ENCODE results near the gene ATG10.
"Not testable (repeated sequence)": the region's sequence is repeated elsewhere in the genome, so short reads cannot be mapped to it uniquely, and the experiment has no call there.

The ATG10 gene
- total RNA-seq: 0.98 to 10.1 (median 5.2) reads per million in 17 experiments

GRCh38 chr5:81971712-81972491 lies at the start of gene ATG10:
Gene ATG10, plus strand, starts transcription at chr5:81972023. Its CDS starts 15,548 bp downstream, at chr5:81987571.
- peak; percentile 94 to 97 (median 96) for DNase-seq

DNA sequence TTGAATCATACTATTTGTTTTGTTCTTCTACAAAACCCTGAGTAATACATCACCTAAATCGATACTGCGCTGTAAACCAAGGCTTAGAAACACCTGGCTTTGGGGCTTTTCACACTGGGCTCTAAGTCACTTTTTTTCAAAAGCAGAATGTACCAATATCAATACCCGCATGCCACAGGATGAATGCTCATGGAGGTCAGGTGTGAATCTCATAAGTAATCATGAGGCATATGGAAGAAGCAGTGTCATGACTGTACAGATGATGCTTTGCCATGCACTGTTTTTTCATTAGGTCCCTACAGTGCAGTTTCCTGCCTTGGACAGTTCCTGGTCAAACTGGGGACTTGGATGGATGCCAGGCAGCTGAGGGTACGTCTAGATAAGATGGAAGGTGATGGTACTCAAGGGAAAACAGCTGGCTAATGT lies 49.0 kb upstream of the ATG10 start:
- DNase-seq: no peak

DNA sequence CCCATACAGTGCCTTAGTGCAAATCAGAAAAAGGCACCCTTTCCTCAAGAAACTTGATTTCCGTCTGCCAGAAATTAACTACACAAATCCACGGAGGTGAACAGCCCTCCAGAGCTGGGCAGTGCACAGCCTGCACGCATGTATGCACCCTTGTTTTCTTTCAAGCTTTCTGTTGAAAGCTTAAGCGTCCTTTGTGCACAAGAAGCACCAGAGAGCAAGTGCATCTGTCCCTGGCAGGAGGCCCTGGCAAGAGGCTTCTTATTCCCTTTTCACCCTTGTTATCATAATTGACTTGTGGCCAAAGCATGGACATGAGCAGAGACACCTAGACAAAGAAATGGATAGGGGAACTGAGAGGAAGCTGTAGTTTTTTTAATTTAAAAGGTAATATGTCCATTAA lies 47.4 kb upstream of the ATG10 start:
- DNase-seq: no peak

DNA sequence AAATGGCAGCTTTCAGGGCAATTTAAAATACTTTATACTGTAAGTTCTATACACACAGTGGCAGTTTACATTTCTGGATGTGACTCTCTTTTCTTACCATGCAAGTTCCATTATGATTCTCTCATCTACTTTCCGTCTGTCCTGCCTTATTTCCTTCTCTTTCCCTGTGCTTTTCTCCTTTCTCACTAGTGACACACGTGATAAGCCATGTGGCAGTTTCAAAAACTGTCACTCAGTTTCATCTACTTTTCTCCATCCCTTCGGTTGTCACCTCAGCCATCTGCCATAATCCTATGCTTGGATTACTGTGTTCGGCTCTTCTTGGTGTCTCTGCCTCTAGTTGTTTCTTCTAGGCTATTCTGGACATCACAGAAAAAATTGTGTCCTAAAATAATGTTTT lies 46.8 kb upstream of the ATG10 start:
- DNase-seq: no peak

- DNase-seq: no peak
These were observed 45.8 kb upstream of the ATG10 start for GRCh38 chr5:81925981-81926380.

DNA sequence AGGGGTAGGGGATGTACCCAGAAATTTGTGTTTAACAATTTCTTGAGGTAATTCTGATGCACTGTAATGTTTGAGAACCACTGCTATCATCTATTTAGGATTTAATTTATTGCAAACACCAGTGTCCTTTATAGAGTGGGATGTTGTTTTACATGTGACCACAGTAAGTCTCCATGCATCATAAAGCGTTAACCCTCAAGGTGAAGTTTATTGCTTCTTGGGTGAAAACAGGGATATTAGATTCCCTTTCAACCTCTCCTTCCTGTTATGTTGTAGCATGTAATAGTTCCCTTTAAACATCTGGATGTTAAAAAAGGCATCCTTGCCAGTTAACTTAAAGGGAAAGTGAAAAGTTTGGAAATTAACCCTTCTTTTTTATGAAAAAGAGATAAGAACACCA lies 35.8 kb upstream of the ATG10 start:
- DNase-seq: no peak

DNA sequence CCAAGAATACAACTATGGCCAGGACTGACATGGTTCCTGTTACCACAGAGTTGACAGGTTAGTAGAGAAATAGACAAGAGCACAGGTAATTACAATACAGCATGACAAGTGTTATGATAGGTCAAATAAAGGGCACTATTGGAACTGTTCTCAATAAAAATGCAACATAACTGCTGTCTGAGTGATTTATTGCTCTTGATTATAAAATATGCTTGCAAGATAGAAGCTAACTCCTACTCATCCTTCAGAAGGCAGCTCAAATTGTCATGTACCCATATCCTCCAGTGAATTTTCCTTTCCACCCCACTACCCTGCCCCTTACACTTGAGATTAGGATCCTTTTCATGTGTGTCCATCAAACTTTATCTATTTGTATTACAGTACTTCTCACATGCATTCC lies 35.1 kb upstream of the ATG10 start:
- no peak for DNase-seq

DNA sequence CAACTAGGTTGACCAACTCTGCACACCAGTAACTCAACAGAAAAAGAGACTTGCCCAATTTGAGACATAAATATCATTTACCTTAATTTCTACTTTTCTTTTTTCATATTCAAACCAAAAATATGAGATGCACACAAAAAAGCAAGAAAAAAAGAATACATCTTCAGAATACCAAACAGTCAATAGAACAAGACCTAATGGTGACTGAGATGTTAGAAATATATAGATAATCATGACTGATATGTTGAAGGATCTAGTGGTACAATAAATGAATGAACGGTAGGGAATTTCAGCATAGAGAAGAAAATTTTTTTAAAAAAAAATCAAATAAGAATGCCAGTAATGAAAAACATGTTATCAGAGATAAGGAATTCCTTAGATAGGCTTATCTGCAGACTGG lies 29.1 kb upstream of the ATG10 start:
- no peak for DNase-seq

DNA sequence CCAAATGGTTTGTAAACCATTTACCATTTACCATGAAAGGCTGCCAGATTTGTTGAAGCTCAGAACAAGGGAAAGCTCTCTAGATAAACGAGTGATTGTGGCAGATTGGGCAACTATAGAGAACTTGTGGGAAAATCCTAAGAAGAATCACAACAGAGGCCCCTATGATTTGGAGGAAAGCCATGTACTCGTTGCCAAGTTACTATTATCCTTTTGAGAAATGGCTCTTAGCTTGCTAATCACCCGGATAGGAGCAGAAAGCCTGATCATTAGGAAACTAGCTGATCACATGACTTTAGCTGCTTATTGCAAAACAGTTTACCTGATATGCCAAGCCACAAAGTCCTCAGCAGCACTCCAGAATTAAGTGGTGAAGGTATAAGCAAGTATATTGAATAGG lies 23.5 kb upstream of the ATG10 start:
- DNase-seq: no peak

- no peak for DNase-seq
These were observed 22.4 kb upstream of the ATG10 start for GRCh38 chr5:81949462-81949861.

GRCh38 chr5:81950996-81951395 lies 20.8 kb upstream of the ATG10 start:
- no peak for DNase-seq

DNA sequence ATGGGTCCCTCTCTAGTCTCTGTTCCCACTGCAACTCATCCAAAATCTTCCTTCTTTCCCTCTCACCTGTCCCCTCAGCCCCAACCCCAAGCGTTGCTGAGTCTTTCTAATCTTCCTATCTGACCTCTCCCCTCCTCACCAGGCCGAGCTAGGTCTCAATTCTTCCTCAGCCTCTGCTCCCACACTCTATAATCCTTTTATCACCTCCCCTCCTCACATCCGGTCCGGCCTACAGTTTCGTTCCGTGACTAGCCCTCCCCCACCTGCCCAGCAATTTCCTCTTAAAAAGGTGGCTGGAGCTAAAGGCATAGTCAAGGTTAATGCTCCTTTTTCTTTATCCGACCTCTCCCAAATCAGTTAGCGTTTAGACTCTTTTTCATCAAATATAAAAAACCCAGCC lies 17.0 kb upstream of the ATG10 start:
- DNase-seq: not testable (repeated sequence)

DNA sequence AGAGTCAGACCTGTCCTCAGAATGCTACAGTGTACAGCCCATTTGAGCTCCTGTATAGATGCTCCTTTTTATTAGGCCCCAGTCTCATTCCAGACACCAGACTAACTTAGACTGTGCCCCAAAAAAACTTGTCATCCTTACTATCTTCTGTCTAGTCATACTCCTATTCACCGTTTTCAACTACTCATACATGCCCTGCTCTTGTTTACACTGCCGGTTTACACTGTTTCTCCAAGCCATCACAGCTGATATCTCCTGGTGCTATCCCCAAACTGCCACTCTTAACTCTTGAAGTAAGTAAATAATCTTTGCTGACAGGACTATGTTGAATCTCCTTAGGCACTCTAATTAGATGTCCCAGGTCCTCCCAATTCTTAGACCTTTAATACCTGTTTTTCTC lies 13.7 kb upstream of the ATG10 start:
- not testable (repeated sequence) for DNase-seq

GRCh38 chr5:81961651-81962440 lies 10.0 kb upstream of the ATG10 start:
- no peak for DNase-seq

GRCh38 chr5:81963544-81963943 lies 8.3 kb upstream of the ATG10 start:
- no peak for DNase-seq

DNA sequence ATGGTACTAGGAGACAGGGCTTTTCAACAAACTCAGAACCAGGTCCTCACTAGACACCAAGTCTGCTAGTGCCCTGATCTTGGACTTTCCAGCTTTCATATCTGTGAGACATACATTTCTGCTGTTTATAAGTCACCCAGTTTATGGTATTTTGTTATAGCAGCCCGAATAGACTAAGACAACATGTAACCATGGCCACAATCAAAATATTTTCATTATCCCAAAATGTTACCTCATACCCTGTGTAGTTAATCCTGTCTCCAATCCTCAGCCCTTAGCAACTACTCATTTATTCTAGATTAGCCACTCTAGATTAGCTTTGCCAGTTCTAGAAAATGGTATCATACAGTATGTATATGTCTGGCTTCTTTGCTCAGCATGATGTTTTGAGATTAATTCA lies 6.3 kb upstream of the ATG10 start:
- no peak for DNase-seq

GRCh38 chr5:81969226-81969625 lies 2.6 kb upstream of the ATG10 start:
- DNase-seq: no peak

DNA sequence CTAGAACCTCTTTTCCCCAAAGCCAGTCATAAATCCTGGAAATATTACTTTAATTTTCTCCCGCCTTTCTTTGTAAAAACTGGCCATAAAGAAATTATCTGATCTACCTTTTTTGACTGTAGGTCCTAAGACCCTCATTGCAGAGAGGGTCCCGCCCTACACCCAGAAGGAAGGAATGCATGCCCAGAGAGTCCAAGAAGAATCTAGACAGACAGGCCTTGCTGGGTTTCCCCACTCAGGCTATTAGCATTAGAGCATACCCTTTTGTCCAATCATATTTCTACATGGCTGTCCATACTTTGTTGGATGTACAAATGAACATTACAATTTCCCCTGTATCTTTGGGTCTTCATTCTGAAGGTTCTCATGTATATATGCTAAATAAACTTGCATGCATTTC lies 1.9 kb upstream of the ATG10 start:
- DNase-seq: no peak

DNA sequence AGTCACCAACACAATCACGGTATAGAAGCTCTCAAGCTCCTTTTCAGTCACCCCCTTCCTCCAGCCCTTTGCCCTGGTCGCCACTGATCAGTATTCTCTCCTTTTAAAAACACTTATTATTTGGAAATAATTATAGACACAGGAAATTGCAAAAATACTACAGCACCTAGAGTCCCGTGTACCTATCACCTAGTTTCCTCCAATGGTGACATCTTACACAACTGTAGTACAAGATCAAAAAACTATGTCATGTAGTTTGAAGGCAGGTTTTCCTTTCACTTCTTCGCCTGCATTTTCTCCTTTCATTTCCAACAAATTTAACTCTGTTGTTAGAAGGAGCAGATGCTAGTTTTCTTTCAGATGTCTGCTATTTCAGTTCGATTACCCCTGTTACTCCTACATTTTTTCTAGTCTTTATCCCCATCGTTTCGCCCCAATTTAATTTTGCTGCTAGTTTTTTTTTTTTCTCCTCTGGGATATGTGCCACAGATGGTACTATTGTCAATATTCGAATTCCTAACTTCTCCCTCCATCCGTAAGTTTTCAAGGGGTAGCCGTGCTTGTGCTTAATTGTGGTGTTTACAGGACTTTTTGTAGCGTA lies 612 bp upstream of the ATG10 start:
- peak in 3 of 4 experiments; percentile 13 to 32 (median 31) for DNase-seq

- no peak for DNase-seq
These were observed 615 bp downstream of the ATG10 start for GRCh38 chr5:81972492-81972783.

DNA sequence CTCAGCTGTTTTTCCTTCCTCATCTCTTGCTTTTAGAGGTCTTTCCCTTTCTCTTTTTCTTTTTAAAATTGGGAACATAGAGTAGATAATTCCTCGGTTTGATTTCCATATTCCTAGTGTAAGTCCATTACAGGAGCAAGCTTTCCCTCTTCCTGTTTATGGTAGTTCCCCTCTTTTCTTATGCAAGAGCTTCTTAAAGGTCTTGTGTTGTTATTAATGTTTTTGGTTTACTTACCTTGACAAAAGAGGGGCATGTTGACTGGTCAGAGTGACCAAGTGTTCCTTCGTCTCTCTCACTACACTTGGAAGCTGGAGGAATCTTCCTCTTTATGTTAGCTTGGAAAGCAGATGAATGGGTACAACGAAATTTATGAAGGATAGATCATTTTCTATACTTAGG lies 8.3 kb downstream of the ATG10 start:
- DNase-seq: peak in 2 of 4 experiments; percentile 34 to 36

- DNase-seq: no peak
These were observed 8.9 kb downstream of the ATG10 start for GRCh38 chr5:81980598-81981260.

DNA sequence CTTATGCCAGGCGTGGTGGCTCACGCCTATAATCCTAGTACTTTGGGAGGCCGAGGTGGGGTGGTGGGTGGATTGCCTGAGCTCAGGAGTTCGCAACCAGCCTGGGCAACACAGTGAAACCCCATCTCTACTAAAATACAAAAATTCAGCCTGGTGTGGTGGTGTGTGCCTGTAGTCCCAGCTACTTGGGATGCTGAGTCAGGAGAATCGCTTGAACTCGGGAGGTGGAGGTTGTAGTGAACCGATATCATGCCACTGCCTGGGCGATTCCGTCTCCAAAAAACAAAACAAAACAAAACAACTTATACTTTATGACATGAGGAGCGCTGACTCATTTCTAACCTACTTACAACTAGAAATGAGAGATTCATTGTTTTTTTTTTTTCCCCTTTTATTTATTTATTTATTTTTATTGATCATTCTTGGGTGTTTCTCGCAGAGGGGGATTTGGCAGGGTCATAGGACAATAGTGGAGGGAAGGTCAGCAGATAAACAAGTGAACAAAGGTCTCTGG lies 10.4 kb downstream of the ATG10 start:
- not testable (repeated sequence) for DNase-seq
